Duodenal mucosa (tissue), 2 donors: Measurements from ENCODE around the gene PPP1R3D.
A peak's percentile ranks its signal among the peaks of the same experiment; 100 is the strongest.

Experiments
- H3K27ac ChIP-seq: one replicate; pipeline ENCODE4 v1.7.0; 2013; ENCODE audit warnings: low read depth, low read length
- H3K27me3 ChIP-seq, 2 donors: one replicate each; pipeline ENCODE4 v1.7.0; 2013; ENCODE audit warnings: low read length in 2 of 2, control low read depth in 1 of 2; ENCODE audit not compliant: insufficient read depth in 2 of 2, control insufficient read depth in 1 of 2
- H3K36me3 ChIP-seq, 2 donors: one replicate each; pipeline ENCODE4 v1.7.0; 2013; ENCODE audit warnings: low read length in 2 of 2, control low read depth in 1 of 2; ENCODE audit not compliant: insufficient read depth in 2 of 2, control insufficient read depth in 1 of 2
- H3K4me1 ChIP-seq, 2 donors: one replicate each; pipeline ENCODE4 v1.7.0; 2013; ENCODE audit warnings: low read length in 2 of 2, control low read depth in 1 of 2; ENCODE audit not compliant: insufficient read depth in 2 of 2, control insufficient read depth in 1 of 2
- H3K4me3 ChIP-seq, 2 donors: one replicate each; pipeline ENCODE4 v1.7.0; 2013; ENCODE audit warnings: low read length in 2 of 2, low read depth in 1 of 2
- H3K9ac ChIP-seq, 2 donors: one replicate each; pipeline ENCODE4 v1.7.0; 2013; ENCODE audit warnings: low read length in 2 of 2, low read depth in 1 of 2
- H3K9me3 ChIP-seq, 2 donors: one replicate each; pipeline ENCODE4 v1.7.0; 2013; ENCODE audit warnings: low read length in 2 of 2, control low read depth in 1 of 2; ENCODE audit not compliant: control insufficient read depth in 1 of 2

PPP1R3D gene

GRCh38 chr20:59938696-59939051, 1.4 kb downstream of the PPP1R3D start:
- Histone ChIP-seq H3K36me3 (peaks cover 0 to 13% of the 10 kb centered on the region in 2 donors), H3K27me3 (no peaks in the 10 kb centered on the region), H3K27ac (no peak overlapping the region), H3K9me3 (no peaks in the 10 kb centered on the region), H3K9ac (peak overlapping the region in 1 of 2 donors; percentile 30), H3K4me1 (peaks cover 42 to 46% of the 10 kb centered on the region in 2 donors), H3K4me3 (peak overlapping the region; percentile 78 to 92)

- Histone ChIP-seq H3K4me3 (peak overlapping the region; percentile 30 to 78), H3K9ac (peak overlapping the region in 1 of 2 donors; percentile 30), H3K27ac (no peak overlapping the region)
Observed at GRCh38 chr20:59938221-59938620, 1.9 kb downstream of the PPP1R3D start.

GRCh38 chr20:59937150-59937549, 3.0 kb downstream of the PPP1R3D start:
- no peak overlapping the region for H3K4me3 ChIP-seq
- no peaks in the 10 kb centered on the region for H3K9me3 ChIP-seq
- no peaks in the 10 kb centered on the region for H3K27me3 ChIP-seq
- no peak overlapping the region for H3K9ac ChIP-seq
- no peaks in the 10 kb centered on the region for H3K36me3 ChIP-seq
- H3K27ac ChIP-seq = no peak overlapping the region
- peaks cover 35 to 46% of the 10 kb centered on the region in 2 donors for H3K4me1 ChIP-seq

More at GRCh38 chr20:59938221-59938620, 1.9 kb downstream of the PPP1R3D start:
- Histone ChIP-seq H3K27me3 (no peaks in the 10 kb centered on the region), H3K36me3 (peaks cover 0 to 9% of the 10 kb centered on the region in 2 donors), H3K9me3 (no peaks in the 10 kb centered on the region), H3K4me1 (peaks cover 42 to 46% of the 10 kb centered on the region in 2 donors)

- Histone ChIP-seq H3K36me3 (no peaks in the 10 kb centered on the region), H3K9ac (peak overlapping the region in 1 of 2 donors; percentile 1), H3K27me3 (no peaks in the 10 kb centered on the region), H3K27ac (no peak overlapping the region), H3K4me1 (peaks cover 28 to 41% of the 10 kb centered on the region in 2 donors), H3K9me3 (no peaks in the 10 kb centered on the region), H3K4me3 (no peak overlapping the region)
Observed at GRCh38 chr20:59936409-59936808, 3.7 kb downstream of the PPP1R3D start.

- Histone ChIP-seq H3K4me1 (peaks cover 23 to 33% of the 10 kb centered on the region in 2 donors), H3K9me3 (no peaks in the 10 kb centered on the region), H3K4me3 (no peak overlapping the region), H3K27ac (no peak overlapping the region), H3K36me3 (no peaks in the 10 kb centered on the region), H3K27me3 (no peaks in the 10 kb centered on the region), H3K9ac (peak overlapping the region in 1 of 2 donors; percentile 1)
Observed at GRCh38 chr20:59935457-59936185, 4.5 kb downstream of the PPP1R3D start.

- Histone ChIP-seq H3K9ac (peak overlapping the region; percentile 43 to 60), H3K27me3 (no peaks in the 10 kb centered on the region), H3K9me3 (no peaks in the 10 kb centered on the region), H3K4me1 (peaks cover 19 to 29% of the 10 kb centered on the region in 2 donors), H3K27ac (peak overlapping the region; percentile 3), H3K36me3 (no peaks in the 10 kb centered on the region), H3K4me3 (peak overlapping the region; percentile 68 to 73)
Observed at GRCh38 chr20:59933849-59934585, 6.1 kb downstream of the PPP1R3D start.

- H3K9me3 ChIP-seq = no peaks in the 10 kb centered on the region
- no peaks in the 10 kb centered on the region for H3K27me3 ChIP-seq
- H3K36me3 ChIP-seq = no peaks in the 10 kb centered on the region
- H3K4me3 ChIP-seq = peak within 1 kb of the TSS; percentile 68 to 73
- H3K27ac ChIP-seq = peak within 1 kb of the TSS; percentile 31
- peak within 1 kb of the TSS; percentile 43 to 60 for H3K9ac ChIP-seq
- H3K4me1 ChIP-seq = peaks cover 12 to 23% of the 10 kb centered on the region in 2 donors
Observed at GRCh38 chr20:59933296-59933848, 6.7 kb downstream of the PPP1R3D start, which contains the start of gene SYCP2. Gene SYCP2 (minus strand): TSS chr20:59933637. CDS start chr20:59922413, 11,224 bp downstream.

- Histone ChIP-seq H3K9ac (no peak overlapping the region), H3K27me3 (no peaks in the 10 kb centered on the region), H3K27ac (no peak overlapping the region), H3K36me3 (no peaks in the 10 kb centered on the region), H3K4me3 (no peak overlapping the region), H3K9me3 (no peaks in the 10 kb centered on the region), H3K4me1 (peaks cover 7 to 20% of the 10 kb centered on the region in 2 donors)
Observed at GRCh38 chr20:59932616-59933295, 7.3 kb downstream of the PPP1R3D start.

- no peak overlapping the region for H3K4me3 ChIP-seq
- no peaks in the 10 kb centered on the region for H3K36me3 ChIP-seq
- H3K4me1 ChIP-seq = peaks cover 7 to 17% of the 10 kb centered on the region in 2 donors
- H3K27me3 ChIP-seq = no peaks in the 10 kb centered on the region
- no peak overlapping the region for H3K9ac ChIP-seq
- H3K9me3 ChIP-seq = no peaks in the 10 kb centered on the region
- no peak overlapping the region for H3K27ac ChIP-seq
Observed at GRCh38 chr20:59931511-59932312, 8.4 kb downstream of the PPP1R3D start.
